SH-SY5Y (cell line): Measurements from ENCODE around the gene CDC42EP1.

ENCODE experiments used
- GATA2 ChIP-seq: IDR thresholded peaks from 2 replicates; pipeline ENCODE4 v1.6.1; 2011; ENCODE audit warnings: mild to moderate bottlenecking, low read depth, low read length
- GATA3 ChIP-seq: IDR thresholded peaks from 2 replicates; pipeline ENCODE4 v1.6.1; 2011; ENCODE audit warnings: low read depth, mild to moderate bottlenecking, low read length, moderate library complexity

DNA sequence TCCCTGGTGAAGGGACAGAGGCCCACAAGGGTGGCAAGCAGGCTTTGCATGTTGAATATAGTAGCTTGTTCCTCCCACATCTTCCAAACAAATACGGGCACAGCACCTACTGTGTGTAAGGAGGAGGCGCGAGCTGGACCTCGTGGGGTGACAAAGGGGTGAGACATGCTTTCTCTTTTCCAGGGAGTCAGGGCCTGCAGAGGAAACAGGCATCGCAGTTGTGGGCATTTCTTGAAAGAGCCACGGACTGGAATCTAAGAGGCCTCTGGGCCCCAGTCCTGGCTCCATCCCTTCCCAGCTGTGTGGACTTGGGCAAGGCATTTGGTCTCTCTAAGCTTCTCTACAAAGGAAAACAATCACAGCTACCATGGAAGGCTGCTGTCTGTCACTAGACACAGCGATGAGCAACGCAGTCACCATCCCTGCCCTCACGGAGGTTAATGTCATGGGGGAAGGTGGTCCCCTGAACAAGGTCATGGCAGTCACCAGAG lies 13.0 kb upstream of the CDC42EP1 start:
- TF ChIP-seq GATA3 (no peak), GATA2 (no peak)
